NCI-H526 treated with DMSO at 0.1 percent for 48 hours (cell line): ENCODE results near the gene GIPC3.

ENCODE experiments used
- DNase-seq: peaks from one replicate; lab custom pipeline; 2025; lab: John Stamatoyannopoulos, UW

The GIPC3 gene

DNA sequence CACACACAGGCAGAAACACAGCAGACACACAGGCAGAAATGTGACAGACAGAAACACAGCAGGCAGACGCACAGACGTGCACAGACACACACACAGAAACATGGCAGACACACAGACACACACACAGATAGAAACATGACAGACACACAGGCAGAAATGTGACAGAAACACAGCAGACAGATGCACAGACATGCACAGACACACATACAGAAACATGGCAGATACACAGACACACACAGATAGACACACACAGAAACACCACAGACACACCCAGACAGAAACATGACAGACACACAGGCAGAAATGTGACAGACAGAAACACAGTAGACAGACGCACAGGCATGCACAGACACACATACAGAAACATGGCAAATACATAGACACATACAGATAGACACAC, 20.1 kb downstream of the GIPC3 start:
- DNase-seq: no peak

DNA sequence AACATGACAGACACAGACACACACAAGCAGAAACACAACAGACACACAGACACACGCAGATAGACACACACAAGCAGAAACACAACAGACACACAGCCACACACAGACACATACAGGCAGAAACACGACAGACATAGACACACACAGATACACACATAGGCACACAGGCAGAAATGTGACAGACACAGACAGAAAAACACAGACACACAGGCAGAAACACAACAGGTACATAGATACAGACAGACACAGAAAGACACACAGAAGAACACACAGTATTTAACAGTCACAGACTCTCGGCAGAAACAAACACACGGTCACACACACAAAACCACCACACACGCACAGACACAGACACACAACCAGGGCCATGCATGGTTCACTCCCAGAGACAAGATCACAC, 20.5 kb downstream of the GIPC3 start:
- no peak for DNase-seq

DNA sequence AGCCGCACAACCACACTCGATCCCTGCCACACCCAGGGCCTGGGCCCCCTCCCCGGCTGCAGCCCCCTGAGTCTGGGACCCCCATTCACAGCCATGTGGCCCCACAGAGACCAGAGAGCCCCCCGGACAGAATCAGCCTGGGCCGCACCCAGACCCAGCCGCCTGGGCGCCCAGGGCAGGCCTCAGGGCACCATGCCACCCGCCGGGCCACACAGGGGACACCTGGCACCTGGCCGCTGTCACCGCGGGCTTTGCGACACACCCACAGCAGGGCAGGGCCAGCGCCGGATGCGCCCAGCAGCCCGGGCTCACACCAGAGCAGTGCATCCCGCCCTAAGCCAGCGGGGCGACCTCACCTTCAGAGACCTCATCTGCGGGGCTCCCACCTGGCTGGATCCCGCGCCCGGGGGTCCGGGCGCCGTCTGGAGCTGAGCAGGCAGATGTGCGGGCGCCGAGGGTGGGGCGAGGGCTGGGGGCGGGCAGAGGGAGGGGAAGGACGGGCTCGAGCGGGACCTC, 21.0 kb downstream of the GIPC3 start:
- DNase-seq: no peak

DNA sequence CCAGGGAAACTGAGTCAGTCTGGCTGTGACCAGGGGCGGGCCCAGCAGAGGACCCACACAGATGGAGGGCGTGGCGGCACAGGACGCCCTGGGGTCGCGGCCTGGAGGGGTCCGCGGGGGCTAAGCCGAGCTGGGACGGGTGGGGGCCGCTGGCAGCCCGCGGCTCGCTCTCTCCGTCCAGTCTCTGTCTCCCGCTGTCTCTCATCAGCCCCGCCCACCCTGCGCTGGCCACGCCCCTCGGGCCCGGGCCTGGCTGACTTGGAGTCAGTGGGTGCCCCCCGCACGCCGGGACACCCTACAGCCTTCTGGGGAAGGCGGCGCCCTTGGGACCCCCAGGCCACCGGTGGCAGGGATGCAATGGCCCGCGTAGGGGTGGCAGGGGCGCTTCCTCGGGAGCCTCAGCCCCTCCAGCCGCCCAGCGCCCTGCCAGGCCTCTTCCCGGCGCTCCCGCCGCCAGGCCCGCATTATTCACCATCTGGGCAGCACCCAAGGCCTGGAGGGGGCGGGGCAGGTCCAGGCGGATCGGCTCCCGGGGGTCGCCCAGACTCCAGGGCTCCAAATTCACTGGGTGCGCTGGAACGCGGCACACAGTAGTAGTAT, 21.5 kb downstream of the GIPC3 start, which contains the start of gene TBXA2R:
TBXA2R (minus strand) TSS at position 186 of the 600 bp plus-strand sequence. CDS start 6,241 bp downstream, outside the sequence.
- no peak for DNase-seq

DNA sequence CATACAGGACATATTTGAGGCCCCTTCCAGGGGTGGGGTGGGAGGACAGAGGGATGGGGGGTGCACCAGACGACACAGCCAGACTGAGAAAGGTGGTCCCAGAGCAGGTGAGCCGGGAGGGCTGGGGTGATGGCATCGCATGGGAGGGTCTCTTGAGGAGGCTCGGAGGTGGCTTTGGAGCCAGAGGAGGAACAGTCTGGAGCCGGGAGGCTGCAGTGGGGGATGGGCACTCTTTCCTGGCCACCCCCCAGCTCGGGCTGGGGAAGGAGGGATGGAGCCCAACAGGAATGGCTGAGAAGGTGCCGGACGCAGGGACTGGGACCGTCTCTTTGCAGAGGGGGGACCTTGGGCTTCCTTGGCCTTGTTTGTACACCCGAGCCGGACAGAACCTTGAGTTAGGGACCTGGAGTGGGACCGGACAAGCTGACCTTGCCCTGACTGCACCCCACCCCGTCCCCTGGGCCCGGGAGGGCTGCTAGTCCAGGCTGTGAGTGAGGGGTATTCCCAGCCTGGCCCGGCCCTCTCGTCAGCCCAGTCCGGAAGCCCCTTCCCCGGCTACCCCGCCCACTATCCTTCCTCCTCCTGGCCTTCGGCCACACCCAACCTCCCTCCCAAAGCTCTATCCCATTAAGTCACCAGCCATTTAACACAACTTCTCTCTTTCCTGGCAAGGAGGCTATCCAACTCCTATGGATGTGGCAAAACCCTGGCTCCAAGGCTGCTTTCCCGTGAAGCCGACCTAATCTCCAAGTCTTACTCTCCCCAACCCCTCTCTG, 22.2 kb downstream of the GIPC3 start:
- no peak for DNase-seq

DNA sequence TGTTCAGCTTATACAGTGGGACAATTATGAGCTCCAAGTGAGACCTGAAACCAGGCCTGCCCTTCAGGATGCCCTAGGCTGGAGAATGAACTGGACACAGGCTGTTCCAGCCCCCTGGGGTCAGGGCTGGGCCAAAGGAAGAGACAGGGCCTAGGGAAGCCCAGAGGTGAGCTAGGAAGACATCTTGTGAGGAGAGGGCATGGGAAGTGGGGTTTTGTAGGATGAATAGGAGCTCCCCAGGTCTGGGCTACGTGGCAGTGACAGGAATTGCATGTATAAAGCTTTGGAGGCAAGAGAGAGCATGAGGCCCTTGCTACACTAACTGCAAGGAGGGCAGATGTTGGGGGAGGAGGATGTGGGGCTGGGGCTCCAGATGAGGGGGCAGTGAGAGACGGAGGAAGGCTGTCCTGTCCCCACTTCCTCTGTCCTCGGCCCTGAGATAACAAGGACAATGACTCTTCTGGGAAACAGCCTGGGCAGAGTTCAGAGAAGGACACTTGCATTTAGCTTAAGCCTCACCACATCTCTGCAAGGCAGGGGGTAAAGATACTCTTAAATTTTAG, 22.9 kb downstream of the GIPC3 start:
- DNase-seq: no peak

DNA sequence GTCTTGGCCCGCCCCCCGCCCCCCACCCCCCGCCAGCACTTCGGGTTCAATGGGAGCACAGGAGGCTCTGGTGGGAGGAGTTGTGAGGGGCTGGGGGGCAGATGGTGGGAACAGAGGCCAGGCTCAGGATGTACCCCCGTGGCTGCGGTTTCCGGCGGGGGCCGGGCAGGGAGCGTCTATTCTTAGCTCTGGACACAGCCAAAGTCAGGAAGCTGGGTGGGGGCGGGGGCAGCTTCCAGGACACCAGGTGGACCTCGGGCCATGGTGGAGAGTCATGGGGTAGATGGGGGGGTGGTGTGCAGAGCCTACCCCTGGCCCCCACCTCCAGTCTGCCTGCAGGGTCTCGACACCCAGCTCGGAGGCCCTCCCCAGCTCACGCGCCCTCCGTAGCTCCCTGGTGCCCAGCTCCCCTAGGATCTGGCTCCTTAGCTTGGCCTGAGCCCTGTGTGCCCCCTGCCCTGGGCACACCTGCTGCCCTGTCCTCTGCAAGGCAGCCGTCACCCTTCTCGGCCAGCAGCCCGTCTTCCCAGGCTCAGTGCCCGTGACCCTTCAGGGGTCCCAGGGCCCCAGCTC, 23.6 kb downstream of the GIPC3 start:
- no peak for DNase-seq

DNA sequence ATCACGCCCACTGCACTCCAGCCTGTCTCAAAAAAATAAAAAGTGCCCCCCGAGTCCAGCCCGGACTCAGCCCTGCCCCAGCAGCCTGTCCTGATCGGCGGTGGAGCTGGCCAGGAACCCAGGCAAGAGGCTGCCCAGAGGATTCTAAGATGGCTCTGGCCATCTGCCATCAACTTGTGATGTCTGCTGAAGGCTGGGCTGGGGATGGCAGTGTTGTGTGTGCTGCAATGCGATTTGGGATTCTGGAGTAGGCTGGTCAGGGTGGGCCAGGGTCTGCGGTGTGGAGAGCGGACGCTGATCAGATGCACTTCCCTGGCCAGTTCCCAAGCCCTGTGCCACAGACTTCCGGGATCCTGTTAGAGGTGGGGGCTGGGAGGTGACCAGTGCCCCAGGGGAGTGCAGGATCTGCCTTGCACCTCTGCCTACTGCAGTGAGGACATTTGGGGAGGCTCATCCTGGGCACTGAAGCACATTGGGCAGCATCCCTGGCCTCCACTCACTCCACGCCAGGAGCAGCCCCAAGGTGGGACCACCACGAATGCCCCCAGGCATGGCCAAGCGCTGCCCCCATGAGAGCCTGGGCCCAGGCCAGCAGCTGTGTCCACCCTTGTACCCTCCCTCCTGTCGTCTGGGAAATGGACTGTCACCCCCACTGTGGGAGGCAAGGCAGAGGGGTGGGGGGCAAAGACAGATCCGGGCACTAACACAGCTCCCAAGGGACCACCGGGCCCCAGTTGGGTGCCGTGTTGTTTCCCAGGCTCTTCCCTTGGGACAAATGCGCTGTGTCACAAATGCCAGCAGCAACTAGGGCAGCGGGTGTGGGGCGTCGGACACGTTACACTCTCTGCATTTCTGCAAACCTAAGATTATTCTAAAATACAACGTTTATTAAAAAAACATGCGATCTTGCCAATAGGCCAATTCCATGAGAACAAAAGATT, 24.8 kb downstream of the GIPC3 start:
- DNase-seq: no peak

DNA sequence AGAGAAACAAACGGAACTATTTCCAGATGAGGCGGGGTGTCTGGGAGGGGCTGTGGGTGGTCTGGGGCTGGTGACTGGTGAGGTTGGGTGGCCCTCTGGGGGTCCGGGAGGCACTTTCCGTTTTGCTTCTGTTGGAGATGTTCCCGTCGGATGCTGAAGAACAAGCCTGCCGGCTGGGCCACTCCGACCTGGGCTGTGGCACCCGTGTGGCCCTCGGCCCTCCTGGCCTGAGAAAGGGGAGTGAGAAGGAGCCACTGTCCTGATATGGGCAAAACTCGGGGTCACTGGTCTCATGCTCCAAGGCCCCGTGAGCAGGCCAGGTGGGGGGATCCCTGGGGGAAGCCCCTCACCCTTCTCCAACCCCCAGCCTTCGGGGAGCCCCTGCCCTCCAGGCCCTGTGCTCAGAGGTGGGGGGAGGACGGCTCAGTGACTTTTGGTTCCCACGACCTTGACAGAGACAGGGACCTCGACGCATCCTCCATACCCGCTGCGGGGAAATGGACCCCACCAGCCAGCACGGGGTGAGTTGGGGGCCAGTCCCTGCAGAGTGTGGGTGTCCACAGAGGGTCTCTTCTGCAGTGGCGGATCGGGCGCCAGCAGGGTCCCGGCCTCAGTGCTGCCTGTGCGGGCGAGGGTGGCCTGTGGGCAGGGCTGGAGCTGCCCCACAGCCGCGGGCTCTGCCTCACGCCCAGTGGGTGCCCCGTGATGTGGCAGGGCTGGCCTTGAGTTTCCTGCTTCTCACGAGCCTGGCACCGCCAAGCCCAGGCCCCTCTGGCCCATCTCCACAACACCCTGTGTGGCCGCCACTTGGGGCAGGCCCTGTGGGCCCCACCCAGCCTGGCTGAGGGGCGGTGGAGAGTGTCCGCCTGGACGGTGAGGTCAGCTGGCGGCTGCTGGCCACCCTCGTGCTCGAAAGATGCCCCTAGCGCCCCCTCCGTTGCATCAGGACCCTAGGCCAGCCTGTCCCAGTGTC, 25.8 kb downstream of the GIPC3 start:
- no peak for DNase-seq

DNA sequence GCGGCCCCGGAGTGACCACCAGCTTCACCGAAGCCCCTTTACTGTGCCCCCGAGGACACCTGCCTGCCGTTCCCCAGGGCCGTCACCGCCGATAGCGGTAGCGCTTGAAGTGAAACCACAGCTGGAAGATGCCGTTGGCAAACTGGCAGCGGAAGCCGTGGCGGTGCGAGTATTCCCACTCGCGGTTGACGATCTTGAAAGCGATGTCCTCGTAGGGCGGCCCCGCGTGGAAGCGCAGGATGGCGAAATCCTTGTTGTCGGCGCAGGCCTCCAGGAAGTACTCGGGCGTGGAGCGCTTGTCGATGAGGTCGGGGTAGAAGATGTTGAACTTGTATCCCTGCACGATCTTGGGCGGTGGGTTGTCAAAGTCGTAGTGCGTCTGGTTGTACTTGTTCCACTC, 26.6 kb downstream of the GIPC3 start:
- no peak for DNase-seq

DNA sequence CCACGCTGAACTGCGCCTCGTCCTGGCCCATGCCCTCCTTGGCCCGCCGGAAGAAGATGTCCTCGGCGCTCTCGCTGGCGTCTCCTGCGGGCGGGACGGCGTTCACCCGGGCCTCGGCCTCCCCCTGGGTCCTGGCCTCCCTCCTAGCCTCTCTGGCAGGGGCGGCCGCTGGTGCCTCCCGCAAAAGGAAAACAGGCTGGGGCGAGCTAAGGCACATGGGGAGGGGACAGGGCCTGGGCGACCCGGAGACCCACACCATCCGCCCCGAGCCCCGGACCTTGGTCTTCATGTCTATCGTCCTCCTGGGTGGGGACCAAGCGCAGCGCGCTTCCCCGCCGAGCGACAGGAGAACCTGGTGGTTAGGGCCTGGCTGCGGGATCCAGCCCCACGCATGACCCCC, 27.1 kb downstream of the GIPC3 start:
- DNase-seq: no peak

DNA sequence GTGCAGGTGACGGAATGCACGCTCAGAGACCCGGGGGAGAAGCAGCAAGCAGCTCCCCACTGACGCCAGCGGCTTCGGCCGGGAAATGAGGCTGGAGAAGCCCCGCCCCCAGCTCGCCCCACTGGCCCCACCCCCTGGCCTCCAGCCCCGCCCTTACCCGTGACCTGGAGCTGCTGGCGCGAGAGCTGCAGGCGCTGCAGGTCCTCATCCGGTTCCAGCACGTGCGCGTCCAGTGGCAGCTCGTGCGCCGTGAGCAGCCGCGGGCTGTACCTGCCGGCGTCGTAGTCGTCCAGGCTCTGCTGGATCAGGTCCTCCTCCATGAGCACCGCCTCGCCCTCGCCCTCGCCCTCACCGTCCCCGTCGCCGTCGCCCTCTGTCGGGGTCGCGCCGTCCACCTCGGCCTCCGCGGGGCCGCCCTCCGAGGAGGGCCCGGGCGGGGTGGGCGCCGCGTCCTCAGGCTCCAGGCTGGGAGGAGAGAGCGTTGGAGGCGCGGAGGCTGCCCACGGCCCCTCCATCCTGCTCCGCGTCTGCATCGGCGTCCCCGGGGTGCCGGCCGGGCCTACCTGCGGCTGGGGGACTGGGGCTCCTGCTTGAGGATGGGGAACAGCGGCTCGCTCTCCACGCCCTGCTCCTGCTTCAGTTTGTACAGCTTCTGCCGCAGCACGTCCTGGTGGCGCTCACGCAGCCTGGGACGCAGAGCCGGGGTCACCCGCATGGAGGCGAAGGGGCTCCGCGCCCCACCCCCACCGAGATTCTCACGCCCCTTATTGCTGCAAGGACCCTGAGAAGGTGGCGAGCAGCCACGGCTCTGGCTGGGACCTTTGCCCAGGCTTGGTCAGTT, 27.8 kb downstream of the GIPC3 start:
- DNase-seq: no peak

DNA sequence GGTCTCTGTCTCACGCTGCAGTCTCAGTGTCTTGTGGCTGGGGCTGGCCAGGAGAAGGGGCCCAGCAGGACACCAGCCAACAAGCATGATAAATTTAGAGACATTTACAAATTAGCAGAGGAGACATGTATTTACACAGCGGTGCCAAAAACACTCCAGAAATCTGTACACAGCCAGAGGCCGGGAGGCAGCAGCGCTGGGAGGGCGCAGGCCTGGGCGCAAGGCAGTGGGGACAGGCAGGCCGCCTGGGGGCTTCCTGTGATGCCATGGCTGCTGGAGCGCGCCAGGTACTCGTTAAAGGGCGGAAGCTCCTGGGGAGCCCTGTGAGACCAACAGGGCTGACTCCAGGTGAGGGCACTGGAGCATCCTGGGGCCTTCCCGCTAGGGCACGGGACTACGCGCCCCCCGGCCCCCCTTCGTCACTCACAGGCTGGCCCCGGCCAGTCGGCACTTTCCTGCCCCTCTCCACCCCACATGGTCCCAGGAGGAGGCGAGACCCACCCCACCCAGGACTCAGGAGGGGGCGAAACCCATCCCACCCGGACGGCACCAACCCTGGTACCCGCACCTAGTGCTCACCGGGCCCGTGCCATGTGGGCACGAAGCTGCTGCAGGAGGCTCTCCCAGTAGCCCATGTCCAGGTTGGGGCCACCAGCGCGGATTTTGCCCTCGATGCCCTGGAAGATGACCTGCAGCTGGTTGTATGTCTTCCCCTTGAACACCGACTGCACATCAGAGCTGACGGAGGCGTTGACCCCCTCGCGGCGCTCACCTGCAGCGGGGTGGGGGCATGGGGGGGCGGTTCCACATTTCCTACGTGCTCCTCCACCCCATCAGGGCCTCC, 28.8 kb downstream of the GIPC3 start:
- DNase-seq: no peak

DNA sequence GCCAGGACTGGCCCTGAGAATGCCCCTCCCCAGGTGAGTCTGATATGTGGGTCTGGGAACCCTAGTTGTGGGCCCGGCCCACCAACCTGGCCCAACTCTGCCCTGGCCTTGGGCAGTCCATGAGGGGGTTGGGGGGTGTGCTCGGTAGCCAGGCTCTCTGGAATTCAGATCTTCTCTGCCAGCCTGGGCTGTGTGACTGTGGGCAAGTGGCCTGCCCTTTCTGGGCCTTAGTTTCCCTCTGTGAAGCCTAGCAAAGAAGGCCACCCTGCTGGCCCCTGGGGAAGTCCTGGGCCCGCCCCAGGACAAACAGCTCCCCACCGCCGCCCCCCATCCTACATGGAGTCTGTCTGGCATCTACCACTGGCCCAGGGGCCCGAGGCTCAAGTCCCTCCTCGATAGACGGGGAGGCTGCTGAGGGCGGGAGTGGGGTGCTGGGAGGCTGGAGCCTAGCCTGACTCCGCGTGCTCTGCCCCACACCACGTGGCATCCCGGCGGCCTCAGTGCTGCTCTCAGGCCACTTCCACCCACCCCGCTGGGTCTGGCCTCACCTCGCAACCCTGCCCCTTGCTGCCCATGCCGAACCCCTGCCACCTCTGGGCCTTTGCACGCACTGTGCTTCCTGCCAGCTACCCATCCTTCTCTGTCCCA, 29.7 kb downstream of the GIPC3 start:
- no peak for DNase-seq

DNA sequence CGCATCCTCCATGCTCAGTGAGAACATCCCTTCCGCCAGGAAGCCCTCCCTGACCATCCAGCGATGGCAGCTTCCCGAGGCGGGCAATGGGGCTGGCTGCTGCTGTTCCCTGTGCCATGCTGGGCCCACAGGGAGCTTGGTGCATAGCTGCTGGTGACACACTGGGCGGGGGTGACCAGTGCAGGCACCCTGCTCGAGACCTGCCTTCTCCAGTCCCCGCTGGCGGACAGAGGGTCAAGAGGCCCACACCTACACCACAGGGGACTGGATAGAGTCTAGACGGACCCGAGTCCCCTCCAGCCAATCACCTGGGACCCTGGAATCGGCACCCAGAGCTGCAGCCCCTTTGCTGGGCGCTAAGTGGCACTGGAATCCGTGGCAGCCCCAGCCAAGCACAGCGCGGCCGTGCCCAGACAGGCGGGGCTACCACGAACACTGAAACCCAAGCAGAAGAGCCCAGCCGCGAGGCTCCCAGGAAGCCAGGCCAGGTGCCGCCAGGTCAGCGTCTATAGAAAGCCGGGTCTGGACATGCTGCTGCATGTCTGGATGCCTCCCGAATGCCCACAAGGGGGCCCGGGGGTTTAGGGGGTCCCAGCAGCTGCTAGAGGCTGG, 30.4 kb downstream of the GIPC3 start:
- DNase-seq: no peak

DNA sequence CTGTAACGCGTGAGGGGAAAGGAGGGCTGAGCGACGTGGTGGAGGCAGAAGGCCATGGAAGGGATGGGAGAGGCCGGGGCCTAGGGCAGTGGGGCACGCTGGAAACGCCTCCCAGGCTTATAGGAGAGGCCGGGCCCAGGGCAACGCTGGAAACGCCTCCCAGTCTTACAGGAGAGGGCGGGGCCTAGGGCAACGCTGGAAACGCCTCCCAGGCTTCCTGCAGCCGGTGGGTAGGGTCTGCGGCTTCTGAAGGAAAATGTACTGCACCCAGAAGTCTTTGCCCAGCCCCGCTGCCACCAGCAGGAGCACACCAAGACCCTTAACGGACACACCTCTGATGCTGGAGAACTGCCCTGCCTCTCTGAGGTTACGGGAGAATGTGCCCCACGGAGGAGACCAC, 32.2 kb downstream of the GIPC3 start:
- no peak for DNase-seq

DNA sequence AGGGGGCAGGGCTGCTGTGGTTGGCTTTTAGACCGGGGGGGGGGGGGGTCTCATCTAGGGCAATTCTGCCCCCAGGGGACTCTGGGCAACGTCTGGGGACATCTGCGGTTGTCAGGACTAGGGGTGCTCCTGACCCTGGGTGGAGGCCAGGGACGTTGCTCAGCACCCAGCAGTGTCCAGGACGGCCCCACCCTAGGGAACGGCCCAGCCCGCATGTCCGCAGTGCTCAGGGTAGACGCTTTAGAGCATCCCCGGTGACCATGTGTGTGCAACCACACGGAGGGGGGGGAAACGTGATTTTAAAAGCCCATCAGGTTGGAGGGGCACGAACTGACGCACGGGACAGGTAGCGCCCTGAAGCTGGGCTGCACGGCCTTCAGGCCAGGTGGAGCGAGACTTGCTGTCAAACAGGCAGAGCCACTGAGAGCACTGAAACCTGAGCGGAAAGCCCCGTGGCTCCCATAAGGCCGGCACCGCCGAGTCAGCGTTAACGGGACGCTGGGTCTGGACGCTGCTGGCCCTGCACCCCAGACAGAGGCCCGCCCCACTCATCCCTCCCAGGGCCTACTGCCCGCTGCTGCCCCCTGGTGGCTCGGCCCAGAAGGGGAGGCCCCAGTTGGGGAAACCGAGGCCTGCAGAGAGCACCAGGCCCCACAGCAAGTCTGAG, 33.0 kb downstream of the GIPC3 start:
- no peak for DNase-seq
